ENCODE data around the gene ARPP19. TPM values are rescaled to one million over a fixed set of nuclear protein-coding genes. Genes with fewer than 3 reads are reported as not detected.

ARPP19 gene
- total RNA-seq, 1 experiment from 2014 or later, result 184 TPM

GRCh38 chr15:52528564-52529340 is 40.1 kb downstream of the ARPP19 start, which contains the start of gene MYO5A:
Gene MYO5A, minus strand, starts transcription at chr15:52528880. Its CDS starts 74 bp downstream, at chr15:52528806.
- Mint-ChIP-seq H3K27ac (ENCODE audit: unreplicated experiment) (no peak within 1 kb of the TSS), H3K27me3 (ENCODE audit: insufficient read depth, unreplicated experiment) (peaks cover 22% of the 10 kb centered on the region), H3K4me1 (ENCODE audit: low read depth, unreplicated experiment) (peaks cover 7% of the 10 kb centered on the region), H3K36me3 (ENCODE audit: insufficient read depth, unreplicated experiment) (no peaks in the 10 kb centered on the region), H3K9me3 (ENCODE audit: unreplicated experiment) (no peaks in the 10 kb centered on the region), H3K4me3 (ENCODE audit: unreplicated experiment) (peak within 1 kb of the TSS; percentile 71)
- no peaks in the 10 kb centered on the region for H3K27me3 ChIP-seq (replicated peaks; ENCODE audit: control insufficient read depth, insufficient read depth, low read length)
- no peaks in the 10 kb centered on the region for H3K9me3 ChIP-seq
- no TSS peak for BruUV-seq (replicated peaks)
- TF ChIP-seq CTCF (IDR thresholded peaks at IDR 0.05; ENCODE audit: insufficient read depth in 1 of 2, low read depth in 1 of 2, low read length in 1 of 2, severe bottlenecking in 1 of 2, unreplicated experiment in 1 of 2), result no peak
- no peaks in the 10 kb centered on the region for H3K36me3 ChIP-seq (ENCODE audit: control insufficient read depth, insufficient read depth, low read length)
- H3K4me3 ChIP-seq (ENCODE audit: low read depth, low read length), result peak within 1 kb of the TSS; percentile 56
- ChIA-PET CTCF (no interaction called here), POLR2A (no interaction called here)
- DNase-seq, result peak; percentile 49 to 76
- intact Hi-C loops (cut with micrococcal nuclease; ENCODE audit: unreplicated experiment), result loop anchor here (1.0 to 10.0 kb wide), 6 partner anchors 40 to 274 kb away; no protein-coding TSS in a partner anchor
- peaks cover 6% of the 10 kb centered on the region; the same call in 1 of the 2 replicates for H3K4me1 ChIP-seq

GRCh38 chr15:52527911-52528563 is 40.8 kb downstream of the ARPP19 start:
- H3K27ac Mint-ChIP-seq (ENCODE audit: unreplicated experiment), result no peak overlapping the region
- BruUV-seq (replicated peaks), result no TSS peak
- peak overlapping the region; percentile 71 for H3K4me3 Mint-ChIP-seq (ENCODE audit: unreplicated experiment)
- H3K36me3 Mint-ChIP-seq (ENCODE audit: insufficient read depth, unreplicated experiment), result no peaks in the 10 kb centered on the region
- H3K36me3 ChIP-seq (ENCODE audit: control insufficient read depth, insufficient read depth, low read length), result no peaks in the 10 kb centered on the region
- peaks cover 6% of the 10 kb centered on the region; the same call in 1 of the 2 replicates for H3K4me1 ChIP-seq
- H3K9me3 ChIP-seq, result no peaks in the 10 kb centered on the region
- no peak for TF ChIP-seq CTCF (IDR thresholded peaks at IDR 0.05; ENCODE audit: insufficient read depth in 1 of 2, low read depth in 1 of 2, low read length in 1 of 2, severe bottlenecking in 1 of 2, unreplicated experiment in 1 of 2)
- POLR2A ChIA-PET, result no interaction called here
- H3K27me3 Mint-ChIP-seq (ENCODE audit: insufficient read depth, unreplicated experiment), result peaks cover 19% of the 10 kb centered on the region
- peak overlapping the region; percentile 56 for H3K4me3 ChIP-seq (ENCODE audit: low read depth, low read length)
- DNase-seq, result no peak
- intact Hi-C loops (cut with micrococcal nuclease; ENCODE audit: unreplicated experiment), result loop anchor here (2.0 to 10.0 kb wide), 4 partner anchors 89 to 273 kb away; no protein-coding TSS in a partner anchor
- no peaks in the 10 kb centered on the region for H3K27me3 ChIP-seq (replicated peaks; ENCODE audit: control insufficient read depth, insufficient read depth, low read length)
- H3K9me3 Mint-ChIP-seq (ENCODE audit: unreplicated experiment), result no peaks in the 10 kb centered on the region
- H3K4me1 Mint-ChIP-seq (ENCODE audit: low read depth, unreplicated experiment), result peaks cover 7% of the 10 kb centered on the region
- CTCF ChIA-PET, result interaction anchor here (0.8 kb wide), 1 partner anchor 557 kb away, joined by 3 read pairs; no protein-coding TSS in a partner anchor

GRCh38 chr15:52527196-52527910 is 41.5 kb downstream of the ARPP19 start:
- TF ChIP-seq CTCF (IDR thresholded peaks at IDR 0.05; ENCODE audit: insufficient read depth in 1 of 2, low read depth in 1 of 2, low read length in 1 of 2, severe bottlenecking in 1 of 2, unreplicated experiment in 1 of 2), result no peak
- ChIA-PET POLR2A (no interaction called here), CTCF (interaction anchor here (0.8 kb wide), 1 partner anchor 557 kb away, joined by 3 read pairs; no protein-coding TSS in a partner anchor)
- peaks cover 6% of the 10 kb centered on the region; the same call in 1 of the 2 replicates for H3K4me1 ChIP-seq
- intact Hi-C loops (cut with micrococcal nuclease; ENCODE audit: unreplicated experiment), result loop anchor here (5.0 to 10.0 kb wide), 2 partner anchors 90 to 273 kb away; no protein-coding TSS in a partner anchor
- Mint-ChIP-seq H3K27me3 (ENCODE audit: insufficient read depth, unreplicated experiment) (peaks cover 19% of the 10 kb centered on the region), H3K9me3 (ENCODE audit: unreplicated experiment) (no peaks in the 10 kb centered on the region), H3K27ac (ENCODE audit: unreplicated experiment) (no peak overlapping the region), H3K36me3 (ENCODE audit: insufficient read depth, unreplicated experiment) (no peaks in the 10 kb centered on the region), H3K4me1 (ENCODE audit: low read depth, unreplicated experiment) (peaks cover 7% of the 10 kb centered on the region), H3K4me3 (ENCODE audit: unreplicated experiment) (peak overlapping the region; percentile 71)
- no peaks in the 10 kb centered on the region for H3K36me3 ChIP-seq (ENCODE audit: control insufficient read depth, insufficient read depth, low read length)
- H3K4me3 ChIP-seq (ENCODE audit: low read depth, low read length), result no peak overlapping the region
- no peaks in the 10 kb centered on the region for H3K27me3 ChIP-seq (replicated peaks; ENCODE audit: control insufficient read depth, insufficient read depth, low read length)
- TSS peak; percentile 33 for BruUV-seq (replicated peaks)
- no peak for DNase-seq
- no peaks in the 10 kb centered on the region for H3K9me3 ChIP-seq

All from Caco-2 (cell line).